ENCODE results near the gene FGFR3. TPM values are rescaled to one million over a fixed set of nuclear protein-coding genes. Genes with fewer than 3 reads are reported as not detected.

The FGFR3 gene
- polyA plus RNA-seq, 1 of the 3 experiments (the other 2 are of a cell fraction), result 1.1 TPM

DNA sequence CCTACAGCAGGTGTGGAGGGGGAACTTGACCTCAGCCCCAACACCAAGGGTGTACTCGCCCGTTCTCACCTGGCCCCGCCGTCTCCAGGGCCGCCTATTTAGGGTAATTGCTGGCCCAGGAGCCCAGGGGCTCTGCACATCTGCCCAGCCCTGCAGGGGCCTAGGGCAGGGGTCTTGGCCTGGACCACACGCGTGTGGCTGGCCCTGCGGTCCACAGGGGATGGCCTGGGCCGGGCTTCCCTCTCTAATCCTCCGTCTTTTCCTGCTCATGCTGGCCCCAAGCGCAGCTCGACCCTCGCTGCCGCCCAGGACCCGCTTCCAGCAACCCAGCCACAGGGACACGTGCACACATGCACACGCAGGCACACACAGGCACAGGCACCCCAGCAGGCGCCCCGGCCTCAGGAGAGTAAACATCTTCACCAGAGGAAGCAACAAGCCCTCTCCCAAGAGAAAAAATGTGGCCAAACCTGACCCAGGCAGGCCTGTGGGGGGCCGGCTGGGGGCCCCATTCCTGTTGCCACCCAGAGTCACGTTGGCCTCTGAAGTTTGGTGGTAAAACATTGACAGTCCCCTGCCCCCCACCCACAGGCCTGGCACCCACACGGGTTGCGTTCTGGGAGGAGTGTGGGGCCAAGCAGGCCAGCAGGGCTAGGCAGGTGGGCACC is 24.6 kb upstream of the FGFR3 start:
- no peaks in the 10 kb centered on the region for H3K9me2 ChIP-seq
- no peak overlapping the region for H3K4me3 ChIP-seq (ENCODE audit: low read depth in 2 of 2, low read length in 1 of 2)
- no peak for DNase-seq
- POLR2A ChIA-PET, result no interaction called here
- no peaks in the 10 kb centered on the region for H3F3A ChIP-seq (replicated peaks; ENCODE audit: insufficient read depth)
- peaks cover 0 to 26% of the 10 kb centered on the region in 2 experiments; a peak in 1 of 4 replicates for H3K4me1 ChIP-seq (ENCODE audit: control insufficient read depth in 1 of 2, insufficient read depth in 2 of 2, low read depth in 1 of 2, low read length in 1 of 2)
- CTCF ChIA-PET, result interaction anchor here (0.8 to 3.3 kb wide), 23 partner anchors 7 to 142 kb away, joined by 3 to 21 read pairs (median 4); no protein-coding TSS in a partner anchor
- H3K36me3 ChIP-seq (replicated peaks in 1 of 2; ENCODE audit: control insufficient read depth in 1 of 2, insufficient read depth in 2 of 2, low read length in 1 of 2), result no peaks in the 10 kb centered on the region
- 92% methylated on average over 21 of the region's 23 CpGs for WGBS (ENCODE audit: low lambda C conversion rate)
- no peak overlapping the region for H3K4me2 ChIP-seq
- no peaks in the 10 kb centered on the region for H3K79me2 ChIP-seq (ENCODE audit: insufficient read depth)
- no peaks in the 10 kb centered on the region for H3K27me3 ChIP-seq (ENCODE audit: insufficient read depth)
- H4K20me1 ChIP-seq (ENCODE audit: insufficient read depth), result no peaks in the 10 kb centered on the region
- no peak overlapping the region for H3K9ac ChIP-seq
- TF ChIP-seq, protein P1, sequence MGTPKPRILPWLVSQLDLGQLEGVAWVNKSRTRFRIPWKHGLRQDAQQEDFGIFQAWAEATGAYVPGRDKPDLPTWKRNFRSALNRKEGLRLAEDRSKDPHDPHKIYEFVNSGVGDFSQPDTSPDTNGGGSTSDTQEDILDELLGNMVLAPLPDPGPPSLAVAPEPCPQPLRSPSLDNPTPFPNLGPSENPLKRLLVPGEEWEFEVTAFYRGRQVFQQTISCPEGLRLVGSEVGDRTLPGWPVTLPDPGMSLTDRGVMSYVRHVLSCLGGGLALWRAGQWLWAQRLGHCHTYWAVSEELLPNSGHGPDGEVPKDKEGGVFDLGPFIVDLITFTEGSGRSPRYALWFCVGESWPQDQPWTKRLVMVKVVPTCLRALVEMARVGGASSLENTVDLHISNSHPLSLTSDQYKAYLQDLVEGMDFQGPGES (IDR thresholded peaks at IDR 0.05; ENCODE audit: low read depth, low read length), result no peak
- H2AFZ ChIP-seq (ENCODE audit: low read depth), result no peak overlapping the region
- no peak overlapping the region for H3K27ac ChIP-seq (ENCODE audit: low read depth in 2 of 2, low read length in 1 of 2)
- H3K9me3 ChIP-seq, result no peaks in the 10 kb centered on the region

DNA sequence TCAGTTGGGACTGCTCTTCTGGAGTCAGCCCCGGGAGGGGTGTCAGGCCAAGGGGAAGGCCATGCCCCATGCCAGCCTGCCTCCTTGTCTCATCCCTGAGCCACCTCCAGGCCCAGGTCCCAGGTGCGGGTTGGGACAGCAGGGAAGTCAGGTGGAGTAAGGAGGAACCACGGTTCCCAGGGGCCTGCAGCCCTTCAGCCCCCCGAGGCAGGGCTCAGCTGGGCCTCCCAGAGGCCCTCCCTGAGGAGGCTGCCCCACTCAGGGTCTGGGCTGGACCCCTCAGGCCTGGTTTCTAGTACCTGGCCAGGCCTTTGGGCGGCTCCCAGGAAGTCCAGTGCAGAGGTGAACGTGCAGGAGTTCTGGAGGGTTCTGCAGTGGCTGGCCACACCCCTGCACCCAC is 23.4 kb upstream of the FGFR3 start:
- no peak overlapping the region for H3K27ac ChIP-seq (ENCODE audit: low read depth in 2 of 2, low read length in 1 of 2)
- H3K27me3 ChIP-seq (ENCODE audit: insufficient read depth), result no peaks in the 10 kb centered on the region
- WGBS (ENCODE audit: low lambda C conversion rate), result no CpG with 5 or more reads among the region's 6 CpGs
- ChIA-PET POLR2A (no interaction called here), CTCF (interaction anchor here (0.9 to 2.0 kb wide), 4 partner anchors 22 to 130 kb away, joined by 3 to 5 read pairs (median 3); no protein-coding TSS in a partner anchor)
- H3K9me2 ChIP-seq, result no peaks in the 10 kb centered on the region
- no peak overlapping the region for H3K9ac ChIP-seq
- no peaks in the 10 kb centered on the region for H3K79me2 ChIP-seq (ENCODE audit: insufficient read depth)
- no peaks in the 10 kb centered on the region for H4K20me1 ChIP-seq (ENCODE audit: insufficient read depth)
- H3K9me3 ChIP-seq, result no peaks in the 10 kb centered on the region
- no peaks in the 10 kb centered on the region for H3F3A ChIP-seq (replicated peaks; ENCODE audit: insufficient read depth)
- TF ChIP-seq MEF2A (IDR thresholded peaks at IDR 0.05; ENCODE audit: borderline replicate concordance, low read depth) (no peak), EP300 (IDR thresholded peaks at IDR 0.05; ENCODE audit: borderline replicate concordance in 1 of 2, low read depth in 1 of 2, low read length in 1 of 2) (no peak), YY1 (IDR thresholded peaks at IDR 0.05; ENCODE audit: low read depth) (no peak), RAD21 (IDR thresholded peaks at IDR 0.05; ENCODE audit: low read length) (no peak)
- TF ChIP-seq, protein P1 (IDR thresholded peaks at IDR 0.05; ENCODE audit: low read depth, low read length), result no peak
- TF ChIP-seq, protein P2, sequence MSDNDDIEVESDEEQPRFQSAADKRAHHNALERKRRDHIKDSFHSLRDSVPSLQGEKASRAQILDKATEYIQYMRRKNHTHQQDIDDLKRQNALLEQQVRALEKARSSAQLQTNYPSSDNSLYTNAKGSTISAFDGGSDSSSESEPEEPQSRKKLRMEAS (IDR thresholded peaks at IDR 0.05; ENCODE audit: low read depth), result no peak
- no peak overlapping the region for H2AFZ ChIP-seq (ENCODE audit: low read depth)
- H3K4me2 ChIP-seq, result no peak overlapping the region
- H3K4me1 ChIP-seq (ENCODE audit: control insufficient read depth in 1 of 2, insufficient read depth in 2 of 2, low read depth in 1 of 2, low read length in 1 of 2), result peaks cover 0 to 29% of the 10 kb centered on the region in 2 experiments; a peak in 1 of 4 replicates
- DNase-seq, result no peak
- H3K4me3 ChIP-seq (ENCODE audit: low read depth in 2 of 2, low read length in 1 of 2), result no peak overlapping the region
- no peaks in the 10 kb centered on the region for H3K36me3 ChIP-seq (replicated peaks in 1 of 2; ENCODE audit: control insufficient read depth in 1 of 2, insufficient read depth in 2 of 2, low read length in 1 of 2)

DNA sequence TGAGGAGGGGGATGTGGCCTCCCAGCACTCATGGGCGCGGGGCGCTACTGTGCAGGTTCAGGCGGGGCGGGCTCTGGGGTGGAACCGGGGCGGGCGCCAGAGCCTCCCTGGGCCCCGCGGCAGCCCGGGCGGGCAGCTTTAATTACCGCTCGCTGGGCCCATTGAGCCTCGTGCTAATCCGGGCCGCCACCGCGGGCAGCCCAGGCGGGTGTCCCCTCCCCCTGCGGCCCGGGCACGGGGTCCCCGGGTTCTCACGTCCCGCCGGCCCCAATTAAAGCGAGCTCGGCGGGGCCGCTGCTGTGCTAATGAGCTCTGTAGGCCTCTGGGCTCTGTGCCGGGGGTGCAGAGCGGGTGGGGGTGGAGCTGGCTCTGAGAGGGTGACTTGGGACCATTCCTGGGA is 22.8 kb upstream of the FGFR3 start:
- no peaks in the 10 kb centered on the region for H3K27me3 ChIP-seq (ENCODE audit: insufficient read depth)
- TF ChIP-seq YY1 (IDR thresholded peaks at IDR 0.05; ENCODE audit: low read depth) (no peak), POLR2AphosphoS5 (IDR thresholded peaks at IDR 0.05; ENCODE audit: low read depth, low read length) (no peak), JUND (IDR thresholded peaks at IDR 0.05) (no peak), NFIC (IDR thresholded peaks at IDR 0.05; ENCODE audit: borderline replicate concordance) (no peak), RAD21 (IDR thresholded peaks at IDR 0.05; ENCODE audit: low read length) (no peak), SMC3 (IDR thresholded peaks at IDR 0.05; ENCODE audit: low read depth, low read length) (no peak), GABPA (IDR thresholded peaks at IDR 0.05; ENCODE audit: low read depth) (no peak)
- no peak overlapping the region for H3K9ac ChIP-seq
- ChIA-PET POLR2A (no interaction called here), CTCF (interaction anchor here (1.1 to 2.0 kb wide), 3 partner anchors 22 to 129 kb away, joined by 3 to 5 read pairs (median 3); no protein-coding TSS in a partner anchor)
- H3K9me2 ChIP-seq, result no peaks in the 10 kb centered on the region
- H3K4me2 ChIP-seq, result no peak overlapping the region
- peaks cover 0 to 29% of the 10 kb centered on the region in 2 experiments; a peak in 1 of 4 replicates for H3K4me1 ChIP-seq (ENCODE audit: control insufficient read depth in 1 of 2, insufficient read depth in 2 of 2, low read depth in 1 of 2, low read length in 1 of 2)
- H3K36me3 ChIP-seq (replicated peaks in 1 of 2; ENCODE audit: control insufficient read depth in 1 of 2, insufficient read depth in 2 of 2, low read length in 1 of 2), result no peaks in the 10 kb centered on the region
- 90% methylated on average over 2 of the region's 33 CpGs for WGBS (ENCODE audit: low lambda C conversion rate)
- no peak overlapping the region for H2AFZ ChIP-seq (ENCODE audit: low read depth)
- H3K4me3 ChIP-seq (ENCODE audit: low read depth in 2 of 2, low read length in 1 of 2), result no peak overlapping the region
- H3K27ac ChIP-seq (ENCODE audit: low read depth in 2 of 2, low read length in 1 of 2), result no peak overlapping the region
- no peak for DNase-seq
- no peaks in the 10 kb centered on the region for H3K79me2 ChIP-seq (ENCODE audit: insufficient read depth)
- no peaks in the 10 kb centered on the region for H4K20me1 ChIP-seq (ENCODE audit: insufficient read depth)
- no peaks in the 10 kb centered on the region for H3K9me3 ChIP-seq
- H3F3A ChIP-seq (replicated peaks; ENCODE audit: insufficient read depth), result no peaks in the 10 kb centered on the region

Measured in SK-N-SH (cell line).